GM12878 (cell line): ENCODE data around the gene ITPR2.

Experiments used
- BRCA1 ChIP-seq: IDR thresholded peaks from 2 replicates; pipeline ENCODE4 v1.6.1; 2011; ENCODE audit warnings: low read depth, low read length, improper control_type of control experiment
- EZH2 ChIP-seq: IDR thresholded peaks from 2 replicates; pipeline ENCODE4 v1.6.1; 2012; ENCODE audit warnings: low read depth, mild to moderate bottlenecking, control low read depth, inconsistent platforms, low read length, borderline replicate concordance; ENCODE audit not compliant: control insufficient read depth
- JUNB ChIP-seq: IDR thresholded peaks from 2 replicates; pipeline ENCODE4 v1.6.1; 2016; ENCODE audit warnings: antibody characterized with exemption, mild to moderate bottlenecking
- NFYB ChIP-seq: IDR thresholded peaks from 2 replicates; pipeline ENCODE4 v1.6.1; 2011; ENCODE audit warnings: low read depth, mild to moderate bottlenecking, low read length, improper control_type of control experiment, moderate library complexity; ENCODE audit not compliant: insufficient read depth
- POLR2AphosphoS2 ChIP-seq: IDR thresholded peaks from 2 replicates; pipeline ENCODE4 v1.6.1; 2011; ENCODE audit warnings: low read depth, mild to moderate bottlenecking, low read length, improper control_type of control experiment, moderate library complexity
- RFX5 ChIP-seq: IDR thresholded peaks from 2 replicates; pipeline ENCODE4 v1.6.1; 2011; ENCODE audit warnings: low read depth, low read length, improper control_type of control experiment
- SIN3A ChIP-seq: IDR thresholded peaks from 2 replicates; pipeline ENCODE4 v1.6.1; 2012; ENCODE audit warnings: low read depth, low read length, improper control_type of control experiment
- SP1 ChIP-seq: IDR thresholded peaks from one replicate; pipeline ENCODE4 v1.6.1; 2011; ENCODE audit warnings: low read depth, low read length
- ZNF24 ChIP-seq: fragments of 450-650 bp; IDR thresholded peaks from 2 replicates; pipeline ENCODE4 v1.6.1; 2017; ENCODE audit warnings: antibody characterized with exemption, mild to moderate bottlenecking
- TF ChIP-seq, protein P1 (sequence below): IDR thresholded peaks from 2 replicates; pipeline ENCODE4 v1.6.1; 2012; ENCODE audit warnings: mild to moderate bottlenecking, low read depth, low read length

DNA sequence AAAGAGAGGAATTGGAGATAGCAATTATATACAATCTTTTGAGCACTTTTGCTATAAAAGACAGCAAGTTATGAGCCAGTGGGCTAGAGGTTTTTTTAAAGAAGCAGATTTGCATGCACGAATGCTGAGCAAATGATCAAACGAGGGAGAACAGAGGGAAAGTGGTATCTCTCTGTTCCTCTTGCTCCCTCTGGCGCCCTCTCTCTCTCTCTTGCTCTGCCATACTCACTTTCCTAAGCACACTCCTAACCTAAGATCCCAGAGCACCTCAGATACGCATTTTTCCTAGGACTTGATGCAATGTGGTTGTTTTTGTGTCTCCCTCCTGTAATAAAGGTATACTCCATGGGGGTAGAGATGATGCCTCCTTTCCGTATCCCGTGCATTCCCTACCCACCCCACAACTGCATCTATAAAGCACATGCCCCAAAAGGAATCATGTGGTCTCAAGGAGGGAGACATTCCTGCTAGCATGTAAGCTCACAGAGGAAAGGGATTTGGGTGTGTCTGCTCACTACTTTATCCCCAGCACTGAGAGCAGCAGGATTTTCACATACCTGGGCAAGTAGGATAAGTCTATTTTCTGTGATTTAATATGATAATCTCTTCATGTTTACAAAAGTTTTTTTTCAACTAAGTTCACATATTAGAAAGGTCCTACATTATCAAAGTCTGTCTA lies 367.4 kb downstream of the ITPR2 start:
- TF ChIP-seq EZH2 = no peak
- no peak for TF ChIP-seq SIN3A
- TF ChIP-seq, protein P1, sequence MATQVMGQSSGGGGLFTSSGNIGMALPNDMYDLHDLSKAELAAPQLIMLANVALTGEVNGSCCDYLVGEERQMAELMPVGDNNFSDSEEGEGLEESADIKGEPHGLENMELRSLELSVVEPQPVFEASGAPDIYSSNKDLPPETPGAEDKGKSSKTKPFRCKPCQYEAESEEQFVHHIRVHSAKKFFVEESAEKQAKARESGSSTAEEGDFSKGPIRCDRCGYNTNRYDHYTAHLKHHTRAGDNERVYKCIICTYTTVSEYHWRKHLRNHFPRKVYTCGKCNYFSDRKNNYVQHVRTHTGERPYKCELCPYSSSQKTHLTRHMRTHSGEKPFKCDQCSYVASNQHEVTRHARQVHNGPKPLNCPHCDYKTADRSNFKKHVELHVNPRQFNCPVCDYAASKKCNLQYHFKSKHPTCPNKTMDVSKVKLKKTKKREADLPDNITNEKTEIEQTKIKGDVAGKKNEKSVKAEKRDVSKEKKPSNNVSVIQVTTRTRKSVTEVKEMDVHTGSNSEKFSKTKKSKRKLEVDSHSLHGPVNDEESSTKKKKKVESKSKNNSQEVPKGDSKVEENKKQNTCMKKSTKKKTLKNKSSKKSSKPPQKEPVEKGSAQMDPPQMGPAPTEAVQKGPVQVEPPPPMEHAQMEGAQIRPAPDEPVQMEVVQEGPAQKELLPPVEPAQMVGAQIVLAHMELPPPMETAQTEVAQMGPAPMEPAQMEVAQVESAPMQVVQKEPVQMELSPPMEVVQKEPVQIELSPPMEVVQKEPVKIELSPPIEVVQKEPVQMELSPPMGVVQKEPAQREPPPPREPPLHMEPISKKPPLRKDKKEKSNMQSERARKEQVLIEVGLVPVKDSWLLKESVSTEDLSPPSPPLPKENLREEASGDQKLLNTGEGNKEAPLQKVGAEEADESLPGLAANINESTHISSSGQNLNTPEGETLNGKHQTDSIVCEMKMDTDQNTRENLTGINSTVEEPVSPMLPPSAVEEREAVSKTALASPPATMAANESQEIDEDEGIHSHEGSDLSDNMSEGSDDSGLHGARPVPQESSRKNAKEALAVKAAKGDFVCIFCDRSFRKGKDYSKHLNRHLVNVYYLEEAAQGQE = no peak
- no peak for TF ChIP-seq NFYB
- no peak for TF ChIP-seq SP1
- no peak for TF ChIP-seq JUNB
- no peak for TF ChIP-seq BRCA1
- no peak for TF ChIP-seq POLR2AphosphoS2
- TF ChIP-seq RFX5 = no peak
- no peak for TF ChIP-seq ZNF24
